ENCODE results near the gene OBSCN. TPM values are rescaled to one million over a fixed set of nuclear protein-coding genes. Genes with fewer than 3 reads are reported as not detected.

The OBSCN gene
- total RNA-seq, 1 donor from 2014 or later = 5.1 TPM

GRCh38 chr1:228180271-228180958, 27.4 kb upstream of the OBSCN start:
- Histone ChIP-seq H2AFZ (replicated peaks) (no peak overlapping the region), H3K4me1 (no peaks in the 10 kb centered on the region), H3K36me3 (no peaks in the 10 kb centered on the region), H4K20me1 (ENCODE audit: low read depth) (no peaks in the 10 kb centered on the region), H3K9me3 (ENCODE audit: low read depth) (no peaks in the 10 kb centered on the region), H3K79me2 (ENCODE audit: low read depth) (no peaks in the 10 kb centered on the region), H3K9ac (no peak overlapping the region), H3F3A (ENCODE audit: low read depth) (no peaks in the 10 kb centered on the region), H3K27me3 (no peaks in the 10 kb centered on the region), H3K27ac (no peak overlapping the region), H3K4me2 (no peak overlapping the region), H3K4me3 (no peak overlapping the region)
- no peak for TF ChIP-seq EZH2phosphoT487 (IDR thresholded peaks at IDR 0.05)
- TF ChIP-seq CTCF (IDR thresholded peaks at IDR 0.05) = peak; percentile 43
- TF ChIP-seq EZH2 (IDR thresholded peaks at IDR 0.05) = no peak
- no peak for DNase-seq (ENCODE audit: low spot score)
- H3K27me3 Mint-ChIP-seq (ENCODE audit: insufficient read depth, low read depth) = peaks cover 2% of the 10 kb centered on the region
- no peak overlapping the region for H3K4me3 Mint-ChIP-seq
- H3K4me1 Mint-ChIP-seq = peaks cover 14% of the 10 kb centered on the region
- no peak overlapping the region for H3K27ac Mint-ChIP-seq
- H3K9me3 Mint-ChIP-seq = no peaks in the 10 kb centered on the region
- H3K36me3 Mint-ChIP-seq = peaks cover 2% of the 10 kb centered on the region

- Mint-ChIP-seq H3K9me3 (no peaks in the 10 kb centered on the region), H3K36me3 (peaks cover 2% of the 10 kb centered on the region), H3K27me3 (ENCODE audit: insufficient read depth, low read depth) (peaks cover 2% of the 10 kb centered on the region), H3K4me1 (peaks cover 14% of the 10 kb centered on the region), H3K27ac (no peak overlapping the region), H3K4me3 (no peak overlapping the region)
- Histone ChIP-seq H3K4me3 (no peak overlapping the region), H3K79me2 (ENCODE audit: low read depth) (no peaks in the 10 kb centered on the region), H3K27me3 (no peaks in the 10 kb centered on the region), H4K20me1 (ENCODE audit: low read depth) (no peaks in the 10 kb centered on the region), H3K9me3 (ENCODE audit: low read depth) (no peaks in the 10 kb centered on the region), H3F3A (ENCODE audit: low read depth) (no peaks in the 10 kb centered on the region), H3K4me2 (no peak overlapping the region), H3K27ac (no peak overlapping the region), H3K4me1 (no peaks in the 10 kb centered on the region), H2AFZ (replicated peaks) (no peak overlapping the region), H3K36me3 (no peaks in the 10 kb centered on the region), H3K9ac (no peak overlapping the region)
- TF ChIP-seq EZH2phosphoT487 (IDR thresholded peaks at IDR 0.05) (no peak), CTCF (IDR thresholded peaks at IDR 0.05) (no peak), EZH2 (IDR thresholded peaks at IDR 0.05) (no peak)
- no peak for DNase-seq (ENCODE audit: low spot score)
Observed at GRCh38 chr1:228180959-228181644, 26.7 kb upstream of the OBSCN start.

- H3K27ac Mint-ChIP-seq = peak overlapping the region; percentile 50
- Histone ChIP-seq H3K9me3 (ENCODE audit: low read depth) (no peaks in the 10 kb centered on the region), H3K27ac (no peak overlapping the region), H3K4me2 (no peak overlapping the region), H3K27me3 (no peaks in the 10 kb centered on the region), H4K20me1 (ENCODE audit: low read depth) (no peaks in the 10 kb centered on the region), H3F3A (ENCODE audit: low read depth) (no peaks in the 10 kb centered on the region), H3K36me3 (no peaks in the 10 kb centered on the region), H2AFZ (replicated peaks) (no peak overlapping the region), H3K79me2 (ENCODE audit: low read depth) (no peaks in the 10 kb centered on the region), H3K4me3 (no peak overlapping the region), H3K9ac (no peak overlapping the region), H3K4me1 (no peaks in the 10 kb centered on the region)
- H3K36me3 Mint-ChIP-seq = peaks cover 2% of the 10 kb centered on the region
- DNase-seq (ENCODE audit: low spot score) = no peak
- H3K9me3 Mint-ChIP-seq = no peaks in the 10 kb centered on the region
- H3K4me1 Mint-ChIP-seq = peaks cover 14% of the 10 kb centered on the region
- no peak overlapping the region for H3K4me3 Mint-ChIP-seq
- H3K27me3 Mint-ChIP-seq (ENCODE audit: insufficient read depth, low read depth) = peaks cover 2% of the 10 kb centered on the region
- no peak for TF ChIP-seq EZH2 (IDR thresholded peaks at IDR 0.05)
Observed at GRCh38 chr1:228181645-228182034, 26.2 kb upstream of the OBSCN start.
